Ishikawa (cell line): ENCODE results near the gene PTPRD.

Source experiments
- CEBPB ChIP-seq: IDR thresholded peaks from 2 replicates; pipeline ENCODE4 v1.6.1; 2012
- CREB1 ChIP-seq: IDR thresholded peaks from 2 replicates; pipeline ENCODE4 v1.6.1; 2012; ENCODE audit warnings: low read depth
- FOXM1 ChIP-seq: IDR thresholded peaks from 2 replicates; pipeline ENCODE4 v1.6.1; 2012; ENCODE audit warnings: low read depth, borderline replicate concordance
- MAX ChIP-seq: IDR thresholded peaks from 2 replicates; pipeline ENCODE4 v1.6.1; 2012
- YY1 ChIP-seq: IDR thresholded peaks from 2 replicates; pipeline ENCODE4 v1.6.1; 2012; ENCODE audit warnings: low read depth

GRCh38 chr9:8863886-8864544 lies 1748.8 kb downstream of the PTPRD start:
- TF ChIP-seq YY1 (no peak), CEBPB (no peak), CREB1 (no peak), MAX (no peak), FOXM1 (no peak)
